ENCODE measurements around the gene FOXM1. TPM values are rescaled to one million over a fixed set of nuclear protein-coding genes. Genes with fewer than 3 reads are reported as not detected.
A peak's percentile ranks its signal among the peaks of the same experiment; 100 is the strongest.

FOXM1 gene
- total RNA-seq, 1 donor from 2014 or later = 38.2 TPM

DNA sequence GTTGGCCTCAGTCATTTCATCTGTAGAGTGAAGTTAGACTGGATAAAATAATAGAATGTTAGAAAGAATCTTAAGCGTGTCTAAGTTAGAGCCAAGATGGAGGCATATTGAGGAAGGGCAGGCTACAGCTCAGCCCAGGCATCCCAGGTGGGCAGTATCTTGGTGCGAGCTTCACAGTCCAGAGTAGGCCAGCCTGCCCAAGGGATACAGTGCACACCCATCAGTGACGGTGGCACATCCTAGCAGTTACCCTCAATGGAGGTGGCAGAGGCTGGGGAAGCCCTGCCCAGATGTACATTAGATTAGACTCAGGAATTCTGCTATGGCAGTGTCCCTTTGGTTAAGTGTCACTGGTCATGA is 35.2 kb upstream of the FOXM1 start:
- Mint-ChIP-seq H3K4me3 (no peak overlapping the region), H3K36me3 (peaks cover 30% of the 10 kb centered on the region), H3K27ac (no peak overlapping the region), H3K9me3 (no peaks in the 10 kb centered on the region), H3K4me1 (peaks cover 9% of the 10 kb centered on the region), H3K27me3 (ENCODE audit: insufficient read depth, low read depth) (no peaks in the 10 kb centered on the region)
- Histone ChIP-seq H2AFZ (replicated peaks) (no peak overlapping the region), H3K79me2 (ENCODE audit: low read depth) (peaks cover 10% of the 10 kb centered on the region), H3K9ac (no peak overlapping the region), H3K27me3 (no peaks in the 10 kb centered on the region), H3K4me3 (no peak overlapping the region), H3K27ac (peak overlapping the region; percentile 80), H3K4me2 (no peak overlapping the region), H3K36me3 (no peaks in the 10 kb centered on the region), H4K20me1 (ENCODE audit: low read depth) (peaks cover 10% of the 10 kb centered on the region), H3K9me3 (ENCODE audit: low read depth) (no peaks in the 10 kb centered on the region), H3K4me1 (no peaks in the 10 kb centered on the region), H3F3A (ENCODE audit: low read depth) (peaks cover 7% of the 10 kb centered on the region)
- no peak for TF ChIP-seq EZH2phosphoT487 (IDR thresholded peaks at IDR 0.05)
- TF ChIP-seq EZH2 (IDR thresholded peaks at IDR 0.05) = no peak
- TF ChIP-seq, protein P1, sequence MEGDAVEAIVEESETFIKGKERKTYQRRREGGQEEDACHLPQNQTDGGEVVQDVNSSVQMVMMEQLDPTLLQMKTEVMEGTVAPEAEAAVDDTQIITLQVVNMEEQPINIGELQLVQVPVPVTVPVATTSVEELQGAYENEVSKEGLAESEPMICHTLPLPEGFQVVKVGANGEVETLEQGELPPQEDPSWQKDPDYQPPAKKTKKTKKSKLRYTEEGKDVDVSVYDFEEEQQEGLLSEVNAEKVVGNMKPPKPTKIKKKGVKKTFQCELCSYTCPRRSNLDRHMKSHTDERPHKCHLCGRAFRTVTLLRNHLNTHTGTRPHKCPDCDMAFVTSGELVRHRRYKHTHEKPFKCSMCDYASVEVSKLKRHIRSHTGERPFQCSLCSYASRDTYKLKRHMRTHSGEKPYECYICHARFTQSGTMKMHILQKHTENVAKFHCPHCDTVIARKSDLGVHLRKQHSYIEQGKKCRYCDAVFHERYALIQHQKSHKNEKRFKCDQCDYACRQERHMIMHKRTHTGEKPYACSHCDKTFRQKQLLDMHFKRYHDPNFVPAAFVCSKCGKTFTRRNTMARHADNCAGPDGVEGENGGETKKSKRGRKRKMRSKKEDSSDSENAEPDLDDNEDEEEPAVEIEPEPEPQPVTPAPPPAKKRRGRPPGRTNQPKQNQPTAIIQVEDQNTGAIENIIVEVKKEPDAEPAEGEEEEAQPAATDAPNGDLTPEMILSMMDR (IDR thresholded peaks at IDR 0.05) = no peak
- DNase-seq (ENCODE audit: low spot score) = no peak

DNA sequence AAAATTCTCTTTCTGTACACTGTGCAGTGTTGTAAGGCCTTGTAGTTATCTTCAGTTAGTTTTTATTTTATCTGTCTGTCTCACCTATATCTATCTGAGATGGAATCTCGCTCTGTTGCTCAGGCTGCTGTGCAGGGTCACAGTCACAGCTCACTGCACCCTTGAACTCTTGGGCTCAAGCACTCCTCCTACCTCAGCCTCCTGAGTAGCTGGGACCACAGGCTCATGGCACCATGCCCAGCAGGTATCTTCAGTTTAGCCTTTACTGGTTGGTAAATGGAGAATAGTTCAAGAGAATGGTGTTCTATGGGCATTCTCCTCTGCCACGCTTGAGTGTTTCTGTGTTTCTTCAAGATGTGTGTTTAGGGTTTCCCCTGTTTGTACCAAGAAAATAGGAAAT is 27.3 kb upstream of the FOXM1 start:
- Mint-ChIP-seq H3K27ac (no peak overlapping the region), H3K27me3 (ENCODE audit: insufficient read depth, low read depth) (no peaks in the 10 kb centered on the region)
- no peaks in the 10 kb centered on the region for H3K4me1 ChIP-seq

DNA sequence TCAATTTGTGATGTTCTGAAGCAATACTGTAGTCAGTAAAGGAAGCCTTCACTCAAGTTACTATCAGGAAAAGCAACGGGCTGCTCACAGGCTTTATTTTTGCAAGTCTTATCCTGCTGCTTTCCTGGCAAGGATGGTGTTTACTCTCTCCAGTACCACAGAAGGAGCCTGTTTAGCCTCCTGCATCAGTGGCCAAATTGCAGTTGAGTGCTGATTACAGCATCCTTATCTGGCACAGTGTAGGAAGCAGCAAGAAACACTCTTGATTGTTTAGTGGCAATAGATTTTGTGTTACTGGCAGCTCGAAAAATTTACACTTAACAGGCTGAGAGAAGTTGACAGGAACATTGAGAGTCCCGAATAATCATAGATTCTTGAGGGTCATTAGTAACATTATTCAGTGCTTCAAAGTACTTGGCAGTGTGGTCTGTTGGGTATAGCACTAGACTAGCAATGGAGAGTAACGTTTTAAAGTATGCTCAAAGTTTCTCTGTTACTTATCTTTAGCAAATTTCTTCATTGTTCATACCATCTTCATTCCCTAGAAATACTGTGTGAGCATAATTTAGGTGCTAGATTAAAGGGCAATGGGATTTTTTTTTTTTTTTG is 25.4 kb upstream of the FOXM1 start:
- DNase-seq (ENCODE audit: low spot score) = no peak
- Histone ChIP-seq H3K4me3 (no peak overlapping the region), H3K79me2 (ENCODE audit: low read depth) (peaks cover 59% of the 10 kb centered on the region), H3K4me1 (no peaks in the 10 kb centered on the region), H3K36me3 (no peaks in the 10 kb centered on the region), H3K4me2 (no peak overlapping the region), H3K27ac (peak overlapping the region; percentile 44), H3F3A (ENCODE audit: low read depth) (no peaks in the 10 kb centered on the region), H3K9ac (no peak overlapping the region), H2AFZ (replicated peaks) (no peak overlapping the region), H4K20me1 (ENCODE audit: low read depth) (peaks cover 50% of the 10 kb centered on the region), H3K27me3 (no peaks in the 10 kb centered on the region), H3K9me3 (ENCODE audit: low read depth) (no peaks in the 10 kb centered on the region)
- Mint-ChIP-seq H3K9me3 (no peaks in the 10 kb centered on the region), H3K4me3 (no peak overlapping the region), H3K27ac (no peak overlapping the region), H3K4me1 (peaks cover 11% of the 10 kb centered on the region), H3K36me3 (peaks cover 5% of the 10 kb centered on the region), H3K27me3 (ENCODE audit: insufficient read depth, low read depth) (no peaks in the 10 kb centered on the region)
- TF ChIP-seq EZH2 (IDR thresholded peaks at IDR 0.05) (no peak), EZH2phosphoT487 (IDR thresholded peaks at IDR 0.05) (no peak)
- TF ChIP-seq, protein P1 (IDR thresholded peaks at IDR 0.05) = no peak

More for the DNA sequence above, 27.3 kb upstream of the FOXM1 start:
- no peak overlapping the region for H3K4me2 ChIP-seq
- no peak overlapping the region for H3K27ac ChIP-seq
- H4K20me1 ChIP-seq (ENCODE audit: low read depth) = peaks cover 51% of the 10 kb centered on the region
- H3K4me3 ChIP-seq = no peak overlapping the region
- peaks cover 11% of the 10 kb centered on the region for H3K4me1 Mint-ChIP-seq
- no peaks in the 10 kb centered on the region for H3K9me3 ChIP-seq (ENCODE audit: low read depth)
- no peaks in the 10 kb centered on the region for H3K36me3 ChIP-seq
- TF ChIP-seq EZH2phosphoT487 (IDR thresholded peaks at IDR 0.05) (no peak), EZH2 (IDR thresholded peaks at IDR 0.05) (no peak)
- TF ChIP-seq, protein P1 (IDR thresholded peaks at IDR 0.05) = no peak
- H3K9me3 Mint-ChIP-seq = no peaks in the 10 kb centered on the region
- H3K79me2 ChIP-seq (ENCODE audit: low read depth) = peaks cover 54% of the 10 kb centered on the region
- no peak overlapping the region for H2AFZ ChIP-seq (replicated peaks)
- no peaks in the 10 kb centered on the region for H3F3A ChIP-seq (ENCODE audit: low read depth)
- no peak for DNase-seq (ENCODE audit: low spot score)
- H3K36me3 Mint-ChIP-seq = peaks cover 4% of the 10 kb centered on the region
- H3K4me3 Mint-ChIP-seq = no peak overlapping the region
- no peaks in the 10 kb centered on the region for H3K27me3 ChIP-seq
- no peak overlapping the region for H3K9ac ChIP-seq
